Activated T-cell treated with anti-CD3 and anti-CD28 coated beads, Interleukin-2, amount 50 U/mL, for 72 hours (primary cell): ENCODE data around the gene LIG3. TPM values are rescaled to one million over a fixed set of nuclear protein-coding genes. Genes with fewer than 3 reads are reported as not detected.
A peak's percentile ranks its signal among the peaks of the same experiment; 100 is the strongest.

Experiments
- ATAC-seq, 2 donors: fragments of 150-1000 bp; cut with Tn5 transposase; replicated peaks in 1 of 2; 2 replicates each; pipeline ENCODE4 v1.10.0; 2021; ENCODE audit warnings: moderate library complexity in 2 of 2, mild to moderate bottlenecking in 1 of 2
- DNase-seq, 2 donors: peaks; one replicate each; pipeline ENCODE4 v3.0.0; 2021 to 2022; ENCODE audit warnings: mixed read lengths in 1 of 2
- H3K27ac Mint-ChIP-seq: one replicate; pipeline ENCODE4 v1.8.0; 2022; ENCODE audit warnings: mild to moderate bottlenecking, moderate library complexity, mixed read lengths
- H3K27me3 Mint-ChIP-seq: one replicate; pipeline ENCODE4 v1.8.0; 2022; ENCODE audit warnings: low read depth, mixed read lengths
- H3K36me3 Mint-ChIP-seq, 2 donors: one replicate each; pipeline ENCODE4 v1.8.0; 2022; ENCODE audit warnings: mixed read lengths in 2 of 2, mild to moderate bottlenecking in 1 of 2; ENCODE audit not compliant: insufficient read depth in 2 of 2
- H3K4me1 Mint-ChIP-seq: one replicate; pipeline ENCODE4 v1.8.0; 2022; ENCODE audit warnings: low read depth, mixed read lengths
- H3K4me3 Mint-ChIP-seq, 2 donors: one replicate each; pipeline ENCODE4 v1.8.0; 2022; ENCODE audit warnings: mild to moderate bottlenecking in 2 of 2, mixed read lengths in 2 of 2, moderate library complexity in 2 of 2
- H3K9me3 Mint-ChIP-seq, 2 donors: one replicate each; pipeline ENCODE4 v1.8.0; 2022; ENCODE audit warnings: mixed read lengths in 2 of 2
- total RNA-seq, 2 donors: library from RNA; stranded (reverse); gene quantifications; one replicate each; pipeline ENCODE4 v1.2.3, GENCODE V29; 2022

LIG3 gene
- total RNA-seq, 2 donors from 2014 or later, result 39.1 to 44.0 TPM

- no peaks in the 10 kb centered on the region for H3K9me3 Mint-ChIP-seq
- DNase-seq, result no peak
- H3K4me3 Mint-ChIP-seq, result peak overlapping the region; percentile 72 to 92
- ATAC-seq, result peak in 1 of 2 donors; percentile 10
- H3K27me3 Mint-ChIP-seq, result no peaks in the 10 kb centered on the region
- peak overlapping the region; percentile 96 for H3K27ac Mint-ChIP-seq
- H3K4me1 Mint-ChIP-seq, result peaks cover 73% of the 10 kb centered on the region
- peaks cover 3 to 6% of the 10 kb centered on the region in 2 donors for H3K36me3 Mint-ChIP-seq
Observed at GRCh38 chr17:35052241-35052610, 71.9 kb downstream of the LIG3 start.

GRCh38 chr17:35052780-35053179, 72.5 kb downstream of the LIG3 start:
- Mint-ChIP-seq H3K4me3 (peak overlapping the region in 1 of 2 donors; percentile 92), H3K27ac (peak overlapping the region; percentile 96)

GRCh38 chr17:35053204-35053603, 72.9 kb downstream of the LIG3 start:
- Mint-ChIP-seq H3K36me3 (peaks cover 5 to 11% of the 10 kb centered on the region in 2 donors), H3K4me1 (peaks cover 75% of the 10 kb centered on the region), H3K27ac (peak overlapping the region; percentile 96), H3K27me3 (no peaks in the 10 kb centered on the region), H3K9me3 (no peaks in the 10 kb centered on the region), H3K4me3 (no peak overlapping the region)
- DNase-seq, result no peak
- ATAC-seq, result no peak

More at GRCh38 chr17:35052780-35053179, 72.5 kb downstream of the LIG3 start:
- DNase-seq (no peak), ATAC-seq (no peak)
- Mint-ChIP-seq H3K4me1 (peaks cover 75% of the 10 kb centered on the region), H3K9me3 (no peaks in the 10 kb centered on the region), H3K27me3 (no peaks in the 10 kb centered on the region), H3K36me3 (peaks cover 5 to 10% of the 10 kb centered on the region in 2 donors)

- H3K4me3 Mint-ChIP-seq, result no peak overlapping the region
- H3K4me1 Mint-ChIP-seq, result peaks cover 59% of the 10 kb centered on the region
- H3K27me3 Mint-ChIP-seq, result no peaks in the 10 kb centered on the region
- no peak overlapping the region for H3K27ac Mint-ChIP-seq
- H3K36me3 Mint-ChIP-seq, result peaks cover 12 to 18% of the 10 kb centered on the region in 2 donors
- ATAC-seq (no peak), DNase-seq (no peak)
- no peaks in the 10 kb centered on the region for H3K9me3 Mint-ChIP-seq
Observed at GRCh38 chr17:35056013-35056412, 75.7 kb downstream of the LIG3 start.

- ATAC-seq (no peak), DNase-seq (no peak)
- Mint-ChIP-seq H3K36me3 (peaks cover 13 to 20% of the 10 kb centered on the region in 2 donors), H3K27ac (peak overlapping the region; percentile 78), H3K9me3 (no peaks in the 10 kb centered on the region), H3K27me3 (no peaks in the 10 kb centered on the region), H3K4me3 (no peak overlapping the region), H3K4me1 (peaks cover 52% of the 10 kb centered on the region)
Observed at GRCh38 chr17:35057332-35057915, 77.1 kb downstream of the LIG3 start.

Other genes with a start within 250 kb of the LIG3 start
- gene CCT6B, start 19.1 kb upstream of the LIG3 start, total RNA-seq, result 1 to 10 TPM; 2.8 to 3.4 TPM
- 10 to 100 TPM; 27.7 to 28.0 TPM for gene ZNF830, start 19.0 kb upstream of the LIG3 start, total RNA-seq
- gene RFFL, start 83.2 kb downstream of the LIG3 start, total RNA-seq, result 10 to 100 TPM; 47.7 to 50.0 TPM
- gene RAD51D, start 139.3 kb downstream of the LIG3 start, total RNA-seq, result 10 to 100 TPM; 35.3 to 44.5 TPM
- gene FNDC8, start 141.1 kb downstream of the LIG3 start, total RNA-seq, result not detected
- gene NLE1, start 161.8 kb downstream of the LIG3 start, total RNA-seq, result 10 to 100 TPM; 24.3 to 31.4 TPM
- under 1 TPM; 0.05 to 0.07 TPM for gene UNC45B, start 167.3 kb downstream of the LIG3 start, total RNA-seq
- gene SLC35G3, start 213.9 kb downstream of the LIG3 start, total RNA-seq, result not detected